ENCODE measurements around the gene SMIM33.

SMIM33 gene

GRCh38 chr5:139513852-139514485, 43.2 kb downstream of the SMIM33 start:
- TF ChIP-seq, protein P1, sequence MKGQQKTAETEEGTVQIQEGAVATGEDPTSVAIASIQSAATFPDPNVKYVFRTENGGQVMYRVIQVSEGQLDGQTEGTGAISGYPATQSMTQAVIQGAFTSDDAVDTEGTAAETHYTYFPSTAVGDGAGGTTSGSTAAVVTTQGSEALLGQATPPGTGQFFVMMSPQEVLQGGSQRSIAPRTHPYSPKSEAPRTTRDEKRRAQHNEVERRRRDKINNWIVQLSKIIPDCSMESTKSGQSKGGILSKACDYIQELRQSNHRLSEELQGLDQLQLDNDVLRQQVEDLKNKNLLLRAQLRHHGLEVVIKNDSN (IDR thresholded peaks at IDR 0.05): no peak
- no peak for TF ChIP-seq TCF12 (IDR thresholded peaks at IDR 0.05; ENCODE audit: low read depth)

DNA sequence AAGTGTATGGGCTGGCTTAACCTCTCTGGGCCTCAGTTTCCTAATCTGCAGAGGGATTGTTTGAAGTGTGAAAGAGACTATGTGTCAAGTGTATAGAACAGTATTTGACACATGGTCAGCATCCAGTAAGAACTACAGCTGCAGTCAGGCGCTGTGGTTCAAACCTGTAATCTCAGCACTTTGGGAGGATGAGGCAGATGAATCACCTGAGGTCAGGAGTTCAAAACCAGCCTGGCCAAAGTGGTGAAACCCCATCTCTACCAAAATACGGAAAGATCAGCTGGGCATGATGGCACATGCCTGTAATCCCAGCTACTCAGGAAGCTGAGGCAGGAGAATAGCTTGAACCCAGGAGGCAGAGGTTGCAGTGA, 43.7 kb downstream of the SMIM33 start:
- TF ChIP-seq FOXM1 (IDR thresholded peaks at IDR 0.05; ENCODE audit: borderline replicate concordance, low read depth): no peak

GRCh38 chr5:139517683-139518564, 47.1 kb downstream of the SMIM33 start:
- no peak for TF ChIP-seq EGR1 (IDR thresholded peaks at IDR 0.05)
- peak; percentile 97 for TF ChIP-seq ZBTB7A (IDR thresholded peaks at IDR 0.05; ENCODE audit: low read depth)
- TF ChIP-seq, protein P2, sequence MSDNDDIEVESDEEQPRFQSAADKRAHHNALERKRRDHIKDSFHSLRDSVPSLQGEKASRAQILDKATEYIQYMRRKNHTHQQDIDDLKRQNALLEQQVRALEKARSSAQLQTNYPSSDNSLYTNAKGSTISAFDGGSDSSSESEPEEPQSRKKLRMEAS (IDR thresholded peaks at IDR 0.05): peak; percentile 66; the same call in 1 of the 2 replicates
- peak; percentile 98 for TF ChIP-seq NFIC (IDR thresholded peaks at IDR 0.05)
- TF ChIP-seq, protein P1 (IDR thresholded peaks at IDR 0.05): no peak
- peak; percentile 29; the same call in 1 of the 2 replicates for TF ChIP-seq EP300 (IDR thresholded peaks at IDR 0.05; ENCODE audit: borderline replicate concordance)
- TF ChIP-seq YY1 (IDR thresholded peaks at IDR 0.05; ENCODE audit: low read depth): peak; percentile 68
- no peak; the same call in 1 of the 2 replicates for TF ChIP-seq TEAD4 (IDR thresholded peaks at IDR 0.05)
- TF ChIP-seq REST (IDR thresholded peaks at IDR 0.05; ENCODE audit: low read depth): no peak
- TF ChIP-seq CEBPB (IDR thresholded peaks at IDR 0.05): no peak
- TF ChIP-seq RAD21 (IDR thresholded peaks at IDR 0.05; ENCODE audit: low read depth): peak; percentile 56; the same call in 1 of the 2 replicates
- TF ChIP-seq CREB1 (IDR thresholded peaks at IDR 0.05; ENCODE audit: low read depth): no peak
- no peak; the same call in 1 of the 2 replicates for TF ChIP-seq FOXM1 (IDR thresholded peaks at IDR 0.05; ENCODE audit: borderline replicate concordance, low read depth)
- TF ChIP-seq TAF1 (IDR thresholded peaks at IDR 0.05; ENCODE audit: low read depth): peak; percentile 86
- peak; percentile 46; the same call in 1 of the 2 replicates for TF ChIP-seq TCF12 (IDR thresholded peaks at IDR 0.05; ENCODE audit: low read depth)

Measured in Ishikawa (cell line).